Keratinocyte (primary cell): ENCODE measurements around the gene CENPH.

Experiments
- EZH2 ChIP-seq: IDR thresholded peaks from one replicate; pipeline ENCODE4 v1.6.1; 2012; ENCODE audit warnings: inconsistent platforms, mild to moderate bottlenecking, low read length, moderate library complexity
- TF ChIP-seq, protein P1 (sequence below), 3 experiments: IDR thresholded peaks in 1 of 3; conservative IDR thresholded peaks in 1 of 3; optimal IDR thresholded peaks in 1 of 3; 2 replicates in 2 of 3; 3 replicates in 1 of 3; pipeline versions ENCODE3 to v1.5.1; 2011; ENCODE audit warnings: low read length in 3 of 3, mild to moderate bottlenecking in 3 of 3, moderate library complexity in 2 of 3, control low read depth in 1 of 3, inconsistent platforms in 1 of 3; ENCODE audit not compliant: insufficient read depth in 2 of 3; ENCODE audit errors: extremely low read depth in 1 of 3

DNA sequence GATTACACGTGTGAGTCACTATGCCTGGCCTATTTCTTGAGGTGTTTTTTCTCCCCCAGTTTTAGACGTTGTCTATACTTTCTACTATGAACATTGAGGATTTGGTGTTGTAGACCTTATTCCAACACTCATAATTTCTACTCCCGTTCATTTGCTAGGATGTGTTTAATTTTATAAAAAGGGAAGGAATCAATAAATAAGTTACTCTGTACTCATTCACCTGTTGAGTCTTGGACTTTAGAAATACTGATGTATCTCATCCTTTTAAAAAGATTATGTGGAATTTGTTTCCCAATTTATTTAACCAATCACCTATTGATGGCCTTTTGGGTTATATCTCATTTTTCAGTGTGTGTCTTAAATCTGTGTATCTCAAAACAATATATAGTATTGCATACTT is 48.5 kb downstream of the CENPH start:
- TF ChIP-seq, protein P1, sequence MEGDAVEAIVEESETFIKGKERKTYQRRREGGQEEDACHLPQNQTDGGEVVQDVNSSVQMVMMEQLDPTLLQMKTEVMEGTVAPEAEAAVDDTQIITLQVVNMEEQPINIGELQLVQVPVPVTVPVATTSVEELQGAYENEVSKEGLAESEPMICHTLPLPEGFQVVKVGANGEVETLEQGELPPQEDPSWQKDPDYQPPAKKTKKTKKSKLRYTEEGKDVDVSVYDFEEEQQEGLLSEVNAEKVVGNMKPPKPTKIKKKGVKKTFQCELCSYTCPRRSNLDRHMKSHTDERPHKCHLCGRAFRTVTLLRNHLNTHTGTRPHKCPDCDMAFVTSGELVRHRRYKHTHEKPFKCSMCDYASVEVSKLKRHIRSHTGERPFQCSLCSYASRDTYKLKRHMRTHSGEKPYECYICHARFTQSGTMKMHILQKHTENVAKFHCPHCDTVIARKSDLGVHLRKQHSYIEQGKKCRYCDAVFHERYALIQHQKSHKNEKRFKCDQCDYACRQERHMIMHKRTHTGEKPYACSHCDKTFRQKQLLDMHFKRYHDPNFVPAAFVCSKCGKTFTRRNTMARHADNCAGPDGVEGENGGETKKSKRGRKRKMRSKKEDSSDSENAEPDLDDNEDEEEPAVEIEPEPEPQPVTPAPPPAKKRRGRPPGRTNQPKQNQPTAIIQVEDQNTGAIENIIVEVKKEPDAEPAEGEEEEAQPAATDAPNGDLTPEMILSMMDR (optimal IDR thresholded peaks at IDR 0.05 in 1 of 3, IDR thresholded peaks at IDR 0.05 in 1 of 3, conservative IDR thresholded peaks at IDR 0.05 in 1 of 3; ENCODE audit: extremely low read depth in 1 of 3, insufficient read depth in 2 of 3, low read length in 3 of 3): no peak
- no peak for TF ChIP-seq EZH2
